CD14-positive monocyte (primary cell): Measurements from ENCODE around the gene NKD2. TPM values are rescaled to one million over a fixed set of nuclear protein-coding genes. Genes with fewer than 3 reads are reported as not detected.

ENCODE experiments used
- DNase-seq, 3 donors: peaks; one replicate each; pipeline ENCODE4 v3.0.0-alpha.2; 2011 to 2022
- H2AFZ ChIP-seq: 2 replicates; pipeline ENCODE4 v1.6.0; 2012; ENCODE audit warnings: mild to moderate bottlenecking, low read depth, low read length, inconsistent platforms; ENCODE audit not compliant: insufficient read depth, poor library complexity, severe bottlenecking
- H3K27ac ChIP-seq, 2 donors: 1 replicate in 1 of 2; 2 replicates in 1 of 2; pipeline ENCODE4 v1.5.1; 2012 to 2013; ENCODE audit warnings: low read length in 2 of 2, control low read depth in 1 of 2, inconsistent platforms in 1 of 2, low read depth in 1 of 2, mild to moderate bottlenecking in 1 of 2
- H3K27me3 ChIP-seq, 2 donors: one replicate each; pipeline versions ENCODE4 v1.6.0 to v1.6.1; 2011 to 2013; ENCODE audit warnings: low read length in 2 of 2; ENCODE audit not compliant: control insufficient read depth in 2 of 2, insufficient read depth in 2 of 2
- H3K36me3 ChIP-seq, 2 donors: replicated peaks in 1 of 2; 1 replicate in 1 of 2; 2 replicates in 1 of 2; pipeline versions ENCODE4 v1.5.1 to v1.6.1; 2012 to 2013; ENCODE audit warnings: low read length in 2 of 2, control low read depth in 1 of 2, inconsistent platforms in 1 of 2, mild to moderate bottlenecking in 1 of 2; ENCODE audit not compliant: insufficient read depth in 2 of 2, control insufficient read depth in 1 of 2
- H3K4me1 ChIP-seq, 2 donors: 1 replicate in 1 of 2; 2 replicates in 1 of 2; pipeline versions ENCODE4 v1.5.1 to v1.6.1; 2012 to 2013; ENCODE audit warnings: low read length in 2 of 2, control low read depth in 1 of 2, inconsistent platforms in 1 of 2, mild to moderate bottlenecking in 1 of 2, moderate library complexity in 1 of 2; ENCODE audit not compliant: insufficient read depth in 2 of 2, control insufficient read depth in 1 of 2
- H3K4me2 ChIP-seq: replicated peaks from 2 replicates; pipeline ENCODE3; 2012; ENCODE audit warnings: low read length, moderate library complexity, mild to moderate bottlenecking; ENCODE audit not compliant: poor library complexity, severe bottlenecking; ENCODE audit errors: extremely low read depth
- H3K4me3 ChIP-seq, 3 experiments: fragments of 200-600 bp in 1 of 3; sonication (generic) in 1 of 3; replicated peaks in 1 of 3; 1 replicate in 2 of 3; 2 replicates in 1 of 3; pipeline ENCODE4 v1.5.1; 2011 to 2013; ENCODE audit warnings: low read length in 3 of 3, mild to moderate bottlenecking in 3 of 3, control low read depth in 2 of 3, low read depth in 2 of 3, inconsistent platforms in 1 of 3, moderate library complexity in 1 of 3
- H3K79me2 ChIP-seq: 2 replicates; pipeline ENCODE4 v1.6.0; 2012; ENCODE audit warnings: mild to moderate bottlenecking, control low read depth, inconsistent platforms, low read length, moderate library complexity; ENCODE audit not compliant: insufficient read depth
- H3K9ac ChIP-seq: 2 replicates; pipeline ENCODE4 v1.6.0; 2017; ENCODE audit warnings: low read length, mild to moderate bottlenecking; ENCODE audit not compliant: insufficient read depth, poor library complexity, severe bottlenecking
- H3K9me3 ChIP-seq, 2 donors: replicated peaks in 1 of 2; 1 replicate in 1 of 2; 2 replicates in 1 of 2; pipeline versions ENCODE4 v1.5.1 to v1.6.1; 2012 to 2013; ENCODE audit warnings: low read length in 2 of 2, control low read depth in 1 of 2; ENCODE audit not compliant: control insufficient read depth in 1 of 2, insufficient read depth in 1 of 2
- H4K20me1 ChIP-seq: 2 replicates; pipeline ENCODE4 v1.6.0; 2012; ENCODE audit warnings: mild to moderate bottlenecking, low read length, control low read depth, moderate library complexity; ENCODE audit not compliant: insufficient read depth
- H3K27ac Mint-ChIP-seq, 7 donors: one replicate each; pipeline ENCODE4 v1.8.0; 2020; ENCODE audit warnings: mild to moderate bottlenecking in 7 of 7, mixed read lengths in 7 of 7, moderate library complexity in 6 of 7, inconsistent platforms in 2 of 7
- H3K27me3 Mint-ChIP-seq, 3 donors: one replicate each; pipeline ENCODE4 v1.8.0; 2021 to 2022; ENCODE audit warnings: low read depth in 3 of 3, mild to moderate bottlenecking in 3 of 3, mixed read lengths in 3 of 3, moderate library complexity in 3 of 3, inconsistent platforms in 1 of 3
- H3K36me3 Mint-ChIP-seq, 2 donors: one replicate each; pipeline ENCODE4 v1.8.0; 2020; ENCODE audit warnings: mixed read lengths in 2 of 2, inconsistent platforms in 1 of 2, mild to moderate bottlenecking in 1 of 2
- H3K4me1 Mint-ChIP-seq: one replicate; pipeline ENCODE4 v1.8.0; 2020; ENCODE audit warnings: mild to moderate bottlenecking, mixed read lengths
- H3K4me3 Mint-ChIP-seq, 2 donors: one replicate each; pipeline ENCODE4 v1.8.0; 2020; ENCODE audit warnings: mild to moderate bottlenecking in 2 of 2, mixed read lengths in 2 of 2, moderate library complexity in 1 of 2
- H3K9me3 Mint-ChIP-seq, 7 donors: one replicate each; pipeline ENCODE4 v1.8.0; 2020 to 2022; ENCODE audit warnings: mixed read lengths in 7 of 7, mild to moderate bottlenecking in 6 of 7, moderate library complexity in 6 of 7, inconsistent platforms in 2 of 7
- CTCF ChIP-seq: fragments of 200-600 bp; IDR thresholded peaks from one replicate; pipeline ENCODE4 v1.8.0; 2022; ENCODE audit warnings: antibody characterized with exemption, mild to moderate bottlenecking
- WGBS: methylation state at CpG from one replicate; pipeline ENCODE4 v1.1.5; 2013; ENCODE audit warnings: missing lambda C conversion rate; ENCODE audit not compliant: insufficient coverage; 5-methylcytosine and 5-hydroxymethylcytosine counted together
- intact Hi-C, 2 donors: fragments of 100-400 bp; cut with micrococcal nuclease; formaldehyde crosslinking; loops; one replicate each; pipeline versions ENCODE4 v1.15.0 to v1.15.1; 2023
- polyA plus RNA-seq, 3 donors: library from polyadenylated mRNA; depleted of rRNA in 1 of 3; unstranded in 2 of 3; stranded (reverse) in 1 of 3; fragments of 300-500 nt in 2 of 3; fragments of >200 nt in 1 of 3; fragmentation: Illumina TruSeq in 2 of 3; gene quantifications; 1 replicate in 2 of 3; 2 replicates in 1 of 3; pipeline ENCODE4 v1.2.3, GENCODE V29; 2012 to 2021

The NKD2 gene
- polyA plus RNA-seq, 3 donors, result not detected

GRCh38 chr5:997001-997474 is 11.6 kb upstream of the NKD2 start:
- H3K4me1 Mint-ChIP-seq, result peaks cover 6% of the 10 kb centered on the region
- Histone ChIP-seq H4K20me1 (no peaks in the 10 kb centered on the region), H3K36me3 (no peaks in the 10 kb centered on the region), H3K4me3 (no peak overlapping the region), H3K27me3 (peaks cover 0 to 4% of the 10 kb centered on the region in 2 donors), H3K4me1 (no peaks in the 10 kb centered on the region), H3K9me3 (no peaks in the 10 kb centered on the region), H3K27ac (no peak overlapping the region), H2AFZ (no peak overlapping the region), H3K4me2 (no peak overlapping the region), H3K79me2 (no peaks in the 10 kb centered on the region), H3K9ac (no peak overlapping the region)
- H3K36me3 Mint-ChIP-seq, result no peaks in the 10 kb centered on the region
- 20% methylated on average over 2 of the region's 4 CpGs for WGBS
- H3K27me3 Mint-ChIP-seq, result peaks cover 0 to 25% (median 5%) of the 10 kb centered on the region in 3 donors
- TF ChIP-seq CTCF, result no peak
- intact Hi-C loops, result no loop called here
- DNase-seq, result no peak
- no peaks in the 10 kb centered on the region for H3K9me3 Mint-ChIP-seq
- H3K27ac Mint-ChIP-seq, result peak overlapping the region in 1 of 7 donors; percentile 9
- H3K4me3 Mint-ChIP-seq, result no peak overlapping the region

- Histone ChIP-seq H4K20me1 (no peaks in the 10 kb centered on the region), H3K4me2 (no peak overlapping the region), H3K4me3 (no peak overlapping the region), H3K9me3 (no peaks in the 10 kb centered on the region), H2AFZ (no peak overlapping the region), H3K9ac (no peak overlapping the region), H3K4me1 (no peaks in the 10 kb centered on the region), H3K79me2 (no peaks in the 10 kb centered on the region), H3K36me3 (no peaks in the 10 kb centered on the region), H3K27ac (no peak overlapping the region), H3K27me3 (peaks cover 0 to 4% of the 10 kb centered on the region in 2 donors)
- Mint-ChIP-seq H3K4me1 (peaks cover 6% of the 10 kb centered on the region), H3K27ac (no peak overlapping the region), H3K36me3 (no peaks in the 10 kb centered on the region), H3K9me3 (no peaks in the 10 kb centered on the region), H3K27me3 (peaks cover 1 to 27% (median 7%) of the 10 kb centered on the region in 3 donors), H3K4me3 (no peak overlapping the region)
- TF ChIP-seq CTCF, result no peak
- DNase-seq, result no peak
- intact Hi-C loops, result no loop called here
- 83% methylated on average over 3 of the region's 6 CpGs for WGBS
Observed at GRCh38 chr5:997711-998110, 10.9 kb upstream of the NKD2 start.
